ENCODE measurements around the gene NR6A1. TPM values are rescaled to one million over a fixed set of nuclear protein-coding genes. Genes with fewer than 3 reads are reported as not detected.

Gene NR6A1
- total and polyA plus RNA-seq, 5 donors, result 0.57 to 1.9 (median 0.91) TPM

GRCh38 chr9:124505901-124506346 lies 265.2 kb downstream of the NR6A1 start:
- no peak for DNase-seq
- ATAC-seq, result no peak
- Histone ChIP-seq H3K27me3 (ENCODE audit: control insufficient read depth, insufficient read depth) (no peaks in the 10 kb centered on the region), H3K27ac (ENCODE audit: low read length) (no peak overlapping the region), H3K4me3 (ENCODE audit: low read length) (no peak overlapping the region), H3K9me3 (ENCODE audit: control insufficient read depth, low read length) (no peaks in the 10 kb centered on the region), H3K4me1 (ENCODE audit: control insufficient read depth, insufficient read depth, low read length) (no peaks in the 10 kb centered on the region)
- 82% methylated on average over 19 of the region's 19 CpGs for WGBS
- intact Hi-C loops (cut with DNase I), result no loop called here

GRCh38 chr9:124505006-124505900 lies 265.9 kb downstream of the NR6A1 start:
- peak overlapping the region; percentile 37 for H3K4me3 ChIP-seq (ENCODE audit: low read length)
- 26% methylated on average over 69 of the region's 69 CpGs for WGBS
- peak in 2 of 3 donors; percentile 24 to 44 for DNase-seq
- H3K9me3 ChIP-seq (ENCODE audit: control insufficient read depth, low read length), result no peaks in the 10 kb centered on the region
- no peaks in the 10 kb centered on the region for H3K27me3 ChIP-seq (ENCODE audit: control insufficient read depth, insufficient read depth)
- intact Hi-C loops (cut with DNase I), result no loop called here
- ATAC-seq, result no peak
- H3K4me1 ChIP-seq (ENCODE audit: control insufficient read depth, insufficient read depth, low read length), result no peaks in the 10 kb centered on the region
- no peak overlapping the region for H3K27ac ChIP-seq (ENCODE audit: low read length)

DNA sequence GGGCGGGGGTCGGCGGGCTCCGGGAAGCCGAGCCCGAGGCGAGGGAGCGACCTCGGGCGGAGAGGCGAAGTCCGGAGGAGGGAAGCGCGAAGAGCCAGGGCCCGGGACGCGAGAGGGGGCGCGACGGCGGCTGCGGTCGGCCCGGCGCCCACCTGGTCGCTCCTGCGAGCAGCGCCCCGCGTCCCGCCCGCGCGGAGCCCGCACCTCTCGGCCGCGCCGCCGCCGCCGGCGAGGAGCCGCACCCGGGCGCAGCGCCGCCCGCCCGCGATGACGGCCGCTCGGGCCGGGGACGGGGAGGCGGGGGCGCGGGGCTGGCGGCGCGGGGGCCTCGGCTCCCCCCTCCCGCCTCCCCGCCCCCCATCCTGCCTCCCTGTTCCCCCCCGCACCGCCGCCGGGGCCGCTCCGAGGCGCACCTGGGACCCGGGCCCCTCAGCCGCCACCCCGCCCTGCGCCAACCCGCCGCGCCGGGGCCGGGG lies 266.5 kb downstream of the NR6A1 start:
- no peak for ATAC-seq
- intact Hi-C loops (cut with DNase I), result no loop called here
- no peaks in the 10 kb centered on the region for H3K4me1 ChIP-seq (ENCODE audit: control insufficient read depth, insufficient read depth, low read length)
- H3K27me3 ChIP-seq (ENCODE audit: control insufficient read depth, insufficient read depth), result no peaks in the 10 kb centered on the region
- H3K9me3 ChIP-seq (ENCODE audit: control insufficient read depth, low read length), result no peaks in the 10 kb centered on the region
- H3K4me3 ChIP-seq (ENCODE audit: low read length), result peak overlapping the region; percentile 37
- H3K27ac ChIP-seq (ENCODE audit: low read length), result no peak overlapping the region
- WGBS, result under 1% methylated on average over 80 of the region's 81 CpGs
- DNase-seq, result peak in 1 of 3 donors; percentile 11

DNA sequence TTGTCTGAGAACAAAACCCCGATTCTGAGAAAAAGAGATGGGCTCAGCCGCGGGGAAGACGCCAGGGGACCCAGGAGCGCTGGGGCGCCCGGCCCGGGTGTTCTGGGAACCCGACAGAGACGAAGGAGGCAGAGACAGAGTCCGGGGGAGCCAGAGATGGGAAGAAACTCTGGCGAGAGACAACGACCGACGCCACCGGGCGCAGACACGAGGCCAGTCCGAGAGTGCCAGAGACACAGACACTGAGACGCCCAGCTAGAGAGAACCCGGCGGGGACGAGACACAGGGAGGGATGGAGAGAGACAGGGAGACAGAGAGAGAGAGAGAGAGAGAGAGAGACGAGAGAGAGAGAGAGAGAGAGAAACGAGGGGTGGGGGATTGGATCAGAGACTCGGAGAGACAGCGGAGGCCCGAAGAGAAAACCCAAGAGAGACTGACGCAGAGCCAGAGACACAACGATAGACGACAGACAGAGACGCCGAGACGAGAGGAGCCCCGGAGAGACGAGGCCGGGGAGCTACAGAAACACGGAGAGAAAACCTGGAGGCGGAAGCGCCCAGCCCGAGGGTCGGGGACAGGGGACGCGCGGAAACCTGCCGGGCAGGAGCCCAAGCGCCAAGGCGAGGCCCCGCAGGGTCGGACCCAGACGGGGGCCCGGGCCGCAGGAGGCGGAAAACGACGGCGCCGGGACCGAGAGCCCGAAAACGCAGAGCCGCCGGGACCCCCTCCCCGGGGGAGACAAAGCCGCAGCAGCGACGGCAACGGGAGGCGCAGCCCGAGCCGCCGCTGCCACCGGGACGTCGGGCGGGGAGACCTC lies 267.2 kb downstream of the NR6A1 start:
- intact Hi-C loops (cut with DNase I), result no loop called here
- H3K9me3 ChIP-seq (ENCODE audit: control insufficient read depth, low read length), result no peaks in the 10 kb centered on the region
- H3K4me3 ChIP-seq (ENCODE audit: low read length), result peak overlapping the region; percentile 37
- H3K27me3 ChIP-seq (ENCODE audit: control insufficient read depth, insufficient read depth), result no peaks in the 10 kb centered on the region
- no peaks in the 10 kb centered on the region for H3K4me1 ChIP-seq (ENCODE audit: control insufficient read depth, insufficient read depth, low read length)
- H3K27ac ChIP-seq (ENCODE audit: low read length), result no peak overlapping the region
- ATAC-seq (no peak), DNase-seq (peak in 1 of 3 donors; percentile 29)
- 3% methylated on average over 76 of the region's 76 CpGs for WGBS

DNA sequence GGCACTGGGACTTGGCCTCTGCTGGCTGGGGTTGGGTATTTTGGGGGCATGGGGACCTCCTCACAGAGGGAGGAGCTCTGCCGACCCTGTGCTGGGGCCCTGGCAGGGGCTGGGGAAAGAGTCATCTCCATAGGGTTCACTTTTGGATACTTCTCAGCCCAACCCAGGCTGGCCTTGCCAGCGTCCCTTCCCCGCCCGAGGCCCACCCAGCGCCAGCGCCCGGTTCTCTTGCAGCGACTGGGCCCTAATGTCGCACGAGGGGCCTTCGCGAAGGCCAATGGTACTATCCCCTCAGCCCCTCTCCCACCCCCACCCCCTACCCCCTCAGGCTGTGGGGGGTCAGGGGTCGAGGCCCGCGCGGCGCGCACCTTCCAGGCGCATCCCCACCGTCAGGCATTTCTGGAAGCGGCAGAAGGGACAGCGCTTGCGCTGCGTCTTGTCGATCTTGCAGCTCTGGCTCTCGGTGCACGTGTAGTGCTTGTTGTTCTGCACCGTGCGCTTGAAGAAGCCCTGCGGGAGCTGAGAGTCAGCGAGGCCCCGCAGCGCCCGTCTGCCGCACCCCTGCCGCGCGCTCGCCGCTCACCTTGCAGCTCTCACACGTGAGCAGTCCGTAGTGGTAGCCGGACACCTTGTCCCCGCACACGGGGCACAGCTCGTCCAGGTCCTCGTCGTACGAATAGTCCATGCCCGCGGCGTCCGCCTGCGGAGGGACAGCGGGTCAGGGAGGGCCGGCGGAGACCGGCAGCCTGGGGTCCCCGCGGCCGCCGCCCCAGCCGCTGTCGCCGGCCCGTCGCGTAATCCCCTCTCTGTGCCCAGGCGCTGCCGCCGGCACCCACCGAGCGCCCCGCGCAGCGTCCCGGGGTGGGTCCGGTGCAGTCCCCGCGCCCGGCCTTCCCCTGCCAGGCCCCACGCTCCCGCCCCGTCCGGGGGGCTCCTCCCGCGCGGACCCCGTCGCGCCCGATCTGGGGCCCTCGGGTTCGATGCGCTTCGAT lies 268.1 kb downstream of the NR6A1 start:
- ATAC-seq (no peak), DNase-seq (peak in 1 of 3 donors; percentile 44)
- Histone ChIP-seq H3K27ac (ENCODE audit: low read length) (no peak overlapping the region), H3K4me1 (ENCODE audit: control insufficient read depth, insufficient read depth, low read length) (no peaks in the 10 kb centered on the region), H3K27me3 (ENCODE audit: control insufficient read depth, insufficient read depth) (no peaks in the 10 kb centered on the region), H3K9me3 (ENCODE audit: control insufficient read depth, low read length) (no peaks in the 10 kb centered on the region), H3K4me3 (ENCODE audit: low read length) (no peak overlapping the region)
- 12% methylated on average over 96 of the region's 96 CpGs for WGBS
- intact Hi-C loops (cut with DNase I), result no loop called here

GRCh38 chr9:124501771-124502320 lies 269.3 kb downstream of the NR6A1 start:
- H3K4me3 ChIP-seq (ENCODE audit: low read length), result no peak overlapping the region
- 58% methylated on average over 11 of the region's 11 CpGs for WGBS
- intact Hi-C loops (cut with DNase I), result no loop called here
- DNase-seq (no peak), ATAC-seq (no peak)
- no peak overlapping the region for H3K27ac ChIP-seq (ENCODE audit: low read length)
- no peaks in the 10 kb centered on the region for H3K4me1 ChIP-seq (ENCODE audit: control insufficient read depth, insufficient read depth, low read length)
- no peaks in the 10 kb centered on the region for H3K27me3 ChIP-seq (ENCODE audit: control insufficient read depth, insufficient read depth)
- H3K9me3 ChIP-seq (ENCODE audit: control insufficient read depth, low read length), result no peaks in the 10 kb centered on the region

DNA sequence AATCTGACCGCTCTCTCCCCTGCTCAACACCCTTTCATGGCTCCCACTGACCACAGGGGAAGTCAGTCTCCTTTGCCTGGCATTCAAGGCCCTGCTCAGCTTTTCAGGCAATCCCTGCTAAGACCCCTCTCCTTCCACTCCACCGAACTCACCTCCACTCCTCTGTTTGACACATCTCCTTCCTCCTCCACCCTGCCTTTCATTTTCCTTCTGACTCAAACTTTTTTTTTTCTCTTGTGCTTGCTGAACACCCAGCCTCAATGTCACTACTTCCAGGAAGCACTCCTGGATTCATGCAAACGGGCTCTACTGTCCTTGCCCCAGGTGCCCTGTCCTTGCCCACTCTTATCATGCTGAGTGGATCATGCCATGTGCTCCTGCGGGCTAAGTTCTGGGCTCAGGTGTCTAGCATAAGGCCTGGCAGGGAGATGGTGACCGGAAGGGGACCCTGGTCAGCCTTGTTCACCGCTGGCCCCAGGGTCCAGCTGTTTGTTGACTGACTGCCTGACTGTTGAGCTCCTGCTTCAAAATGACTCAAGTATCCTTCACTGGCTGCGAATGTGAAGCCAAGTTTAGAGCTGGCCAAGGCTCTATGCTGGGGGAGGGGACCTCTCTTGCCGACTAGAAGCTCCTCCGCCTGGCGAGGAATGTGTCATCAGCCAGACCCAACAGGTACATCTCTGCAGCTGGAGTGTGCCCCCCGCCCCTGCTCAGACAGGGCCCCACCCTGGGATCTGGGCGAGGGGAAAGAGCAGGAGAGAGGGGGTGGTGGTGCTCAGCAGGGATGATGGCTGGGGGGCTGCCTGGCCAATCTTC lies 270.1 kb downstream of the NR6A1 start:
- Histone ChIP-seq H3K4me3 (ENCODE audit: low read length) (no peak overlapping the region), H3K9me3 (ENCODE audit: control insufficient read depth, low read length) (no peaks in the 10 kb centered on the region), H3K27me3 (ENCODE audit: control insufficient read depth, insufficient read depth) (no peaks in the 10 kb centered on the region), H3K27ac (ENCODE audit: low read length) (no peak overlapping the region), H3K4me1 (ENCODE audit: control insufficient read depth, insufficient read depth, low read length) (no peaks in the 10 kb centered on the region)
- ATAC-seq (no peak), DNase-seq (peak in 1 of 3 donors; percentile 46)
- 62% methylated on average over 12 of the region's 12 CpGs for WGBS
- intact Hi-C loops (cut with DNase I), result no loop called here

DNA sequence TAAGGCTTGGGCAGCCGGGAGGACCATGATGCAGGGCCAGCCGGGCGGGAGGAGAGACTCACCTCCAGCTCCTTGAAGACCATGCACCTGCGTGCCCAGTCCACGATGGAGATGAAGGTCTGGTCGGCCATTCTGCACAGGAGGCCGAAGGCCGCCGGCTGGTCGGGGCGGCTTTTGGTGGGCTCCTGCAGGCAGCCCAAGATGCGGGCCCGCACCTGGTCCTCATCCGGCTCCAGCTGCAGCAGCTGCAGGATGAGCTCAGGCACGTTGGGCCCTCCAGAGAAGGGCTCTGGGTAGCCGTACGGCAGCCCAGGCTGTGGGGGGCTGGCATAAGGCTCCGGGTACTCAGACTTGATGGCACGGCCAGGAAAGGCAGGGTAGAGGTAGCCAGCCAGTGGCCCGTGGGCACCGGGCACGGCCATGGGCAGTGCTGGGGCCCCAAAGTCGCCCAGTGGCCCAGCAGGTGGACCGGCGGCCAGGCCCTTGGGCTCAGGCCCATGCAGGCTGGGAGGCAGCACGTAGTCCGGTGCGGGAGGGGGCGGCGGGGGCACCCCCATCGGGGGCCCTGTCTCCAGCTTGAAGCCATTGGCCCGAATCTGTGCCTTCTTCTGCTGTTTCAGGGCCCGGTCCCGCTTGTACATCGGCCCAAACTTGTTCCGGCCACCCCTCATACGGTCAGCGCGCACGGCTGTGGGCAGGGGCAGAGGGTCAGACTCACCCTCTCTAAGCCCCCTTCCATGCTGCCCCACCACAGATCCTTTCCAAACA lies 270.9 kb downstream of the NR6A1 start:
- ATAC-seq, result no peak
- H3K27me3 ChIP-seq (ENCODE audit: control insufficient read depth, insufficient read depth), result no peaks in the 10 kb centered on the region
- 93% methylated on average over 40 of the region's 40 CpGs for WGBS
- H3K4me1 ChIP-seq (ENCODE audit: control insufficient read depth, insufficient read depth, low read length), result no peaks in the 10 kb centered on the region
- intact Hi-C loops (cut with DNase I), result no loop called here
- no peak overlapping the region for H3K4me3 ChIP-seq (ENCODE audit: low read length)
- H3K27ac ChIP-seq (ENCODE audit: low read length), result no peak overlapping the region
- peak in 2 of 3 donors; percentile 33 to 47 for DNase-seq
- H3K9me3 ChIP-seq (ENCODE audit: control insufficient read depth, low read length), result no peaks in the 10 kb centered on the region

- no peak overlapping the region for H3K4me3 ChIP-seq (ENCODE audit: low read length)
- no peaks in the 10 kb centered on the region for H3K9me3 ChIP-seq (ENCODE audit: control insufficient read depth, low read length)
- H3K27me3 ChIP-seq (ENCODE audit: control insufficient read depth, insufficient read depth), result no peaks in the 10 kb centered on the region
- ATAC-seq (no peak), DNase-seq (no peak)
- intact Hi-C loops (cut with DNase I), result no loop called here
- WGBS, result 83% methylated on average over 3 of the region's 3 CpGs
- H3K27ac ChIP-seq (ENCODE audit: low read length), result no peak overlapping the region
- H3K4me1 ChIP-seq (ENCODE audit: control insufficient read depth, insufficient read depth, low read length), result no peaks in the 10 kb centered on the region
These were observed 271.9 kb downstream of the NR6A1 start for GRCh38 chr9:124499216-124499615.

Data from right cardiac atrium (tissue), 5 donors.